ENCODE results near the gene RPL10.

The RPL10 gene

GRCh38 chrX:154426916-154427770 lies 29.0 kb downstream of the RPL10 start:
- no peak for DNase-seq (ENCODE audit: low read depth, low spot score)

GRCh38 chrX:154428176-154429171 lies 30.3 kb downstream of the RPL10 start, which contains the start of gene ATP6AP1:
TSS of gene ATP6AP1 (plus strand) at chrX:154428677. CDS start at chrX:154428693, 16 bp downstream.
- H3K27ac ChIP-seq, result peak within 1 kb of the TSS; percentile 17

More at GRCh38 chrX:154426916-154427770, 29.0 kb downstream of the RPL10 start:
- no peak overlapping the region for H3K27ac ChIP-seq

GRCh38 chrX:154429711-154430110 lies 31.5 kb downstream of the RPL10 start:
- no peak for DNase-seq (ENCODE audit: low read depth, low spot score)

More at GRCh38 chrX:154428176-154429171, 30.3 kb downstream of the RPL10 start, which contains the start of gene ATP6AP1:
- DNase-seq (ENCODE audit: low read depth, low spot score), result peak; percentile 66

DNA sequence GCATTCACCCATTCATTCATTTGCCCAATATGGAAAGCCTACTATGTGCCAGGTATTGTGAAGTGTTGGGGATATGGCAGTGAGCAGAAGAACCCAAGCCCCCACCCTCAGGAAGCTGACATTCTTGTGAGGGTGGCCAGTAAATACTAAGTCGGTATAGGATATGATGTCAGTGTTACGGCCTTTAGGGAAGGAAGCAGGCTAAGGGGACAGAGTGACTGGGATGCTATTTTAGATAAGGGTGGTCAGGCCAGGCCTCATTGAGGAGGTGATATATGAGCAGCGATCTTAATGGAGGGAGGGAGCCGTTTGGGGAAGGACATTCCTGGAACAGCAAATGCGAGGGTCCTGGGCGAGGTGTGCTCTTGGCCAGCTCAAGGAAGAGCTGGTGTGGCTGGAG lies 32.3 kb downstream of the RPL10 start:
- DNase-seq (ENCODE audit: low read depth, low spot score), result no peak
- no peak overlapping the region for H3K27ac ChIP-seq

More at GRCh38 chrX:154429711-154430110, 31.5 kb downstream of the RPL10 start:
- no peak overlapping the region for H3K27ac ChIP-seq

DNA sequence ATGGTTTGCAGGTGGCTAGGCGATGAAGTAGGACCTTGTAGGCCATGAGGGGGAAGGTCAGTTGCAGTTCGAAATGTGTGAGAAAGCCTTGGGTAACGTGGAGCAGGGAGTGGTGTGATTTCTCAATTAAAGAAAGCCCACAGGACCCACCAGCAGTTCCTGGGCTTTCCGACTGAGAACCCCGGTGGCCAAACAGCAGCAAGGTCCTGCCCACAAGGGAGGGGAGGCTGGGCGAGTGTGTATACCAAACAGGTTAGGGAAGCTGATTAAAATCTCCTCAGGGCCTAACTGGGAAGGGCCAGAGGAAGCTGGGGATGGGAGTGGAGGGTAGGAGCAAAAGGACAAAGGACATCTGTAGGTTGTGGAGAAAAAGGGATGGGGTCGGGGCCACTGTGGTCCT lies 32.7 kb downstream of the RPL10 start:
- H3K27ac ChIP-seq, result no peak overlapping the region
- no peak for DNase-seq (ENCODE audit: low read depth, low spot score)

GRCh38 chrX:154431341-154431740 lies 33.2 kb downstream of the RPL10 start:
- DNase-seq (ENCODE audit: low read depth, low spot score), result no peak
- H3K27ac ChIP-seq, result no peak overlapping the region

DNA sequence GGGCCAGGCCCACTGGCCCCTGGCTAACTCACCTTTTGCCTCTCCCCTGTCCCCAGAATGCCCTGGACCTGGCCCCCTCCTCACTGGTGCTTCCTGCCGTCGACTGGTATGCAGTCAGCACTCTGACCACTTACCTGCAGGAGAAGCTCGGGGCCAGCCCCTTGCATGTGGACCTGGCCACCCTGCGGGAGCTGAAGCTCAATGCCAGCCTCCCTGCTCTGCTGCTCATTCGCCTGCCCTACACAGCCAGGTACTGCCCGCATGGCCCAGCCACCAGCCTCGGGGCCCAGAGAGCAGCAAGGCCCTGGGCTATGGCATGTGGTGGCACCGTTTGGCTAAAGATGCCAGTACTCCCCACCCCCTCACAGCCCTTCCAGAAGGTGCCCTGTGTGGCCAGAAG lies 34.0 kb downstream of the RPL10 start:
- DNase-seq (ENCODE audit: low read depth, low spot score), result no peak

DNA sequence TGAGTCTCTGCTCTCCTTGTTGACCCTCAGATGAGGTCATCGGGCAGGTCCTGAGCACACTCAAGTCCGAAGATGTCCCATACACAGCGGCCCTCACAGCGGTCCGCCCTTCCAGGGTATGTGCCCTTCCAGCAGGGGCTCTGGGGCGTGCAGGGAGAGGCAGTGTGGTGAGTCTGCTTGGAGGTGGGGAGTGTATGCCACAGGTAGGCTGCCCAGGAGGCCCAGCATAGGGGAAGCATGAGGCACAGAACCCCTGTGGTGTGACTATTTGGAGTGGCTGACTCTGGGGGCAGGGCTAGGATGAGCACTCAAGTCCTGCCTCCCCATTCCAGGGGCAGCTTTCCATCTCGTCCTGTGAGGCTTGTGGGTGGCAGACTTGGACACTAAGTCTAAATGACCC lies 35.4 kb downstream of the RPL10 start:
- H3K27ac ChIP-seq, result no peak overlapping the region
- DNase-seq (ENCODE audit: low read depth, low spot score), result no peak

More for the DNA sequence above, 34.0 kb downstream of the RPL10 start:
- no peak overlapping the region for H3K27ac ChIP-seq

DNA sequence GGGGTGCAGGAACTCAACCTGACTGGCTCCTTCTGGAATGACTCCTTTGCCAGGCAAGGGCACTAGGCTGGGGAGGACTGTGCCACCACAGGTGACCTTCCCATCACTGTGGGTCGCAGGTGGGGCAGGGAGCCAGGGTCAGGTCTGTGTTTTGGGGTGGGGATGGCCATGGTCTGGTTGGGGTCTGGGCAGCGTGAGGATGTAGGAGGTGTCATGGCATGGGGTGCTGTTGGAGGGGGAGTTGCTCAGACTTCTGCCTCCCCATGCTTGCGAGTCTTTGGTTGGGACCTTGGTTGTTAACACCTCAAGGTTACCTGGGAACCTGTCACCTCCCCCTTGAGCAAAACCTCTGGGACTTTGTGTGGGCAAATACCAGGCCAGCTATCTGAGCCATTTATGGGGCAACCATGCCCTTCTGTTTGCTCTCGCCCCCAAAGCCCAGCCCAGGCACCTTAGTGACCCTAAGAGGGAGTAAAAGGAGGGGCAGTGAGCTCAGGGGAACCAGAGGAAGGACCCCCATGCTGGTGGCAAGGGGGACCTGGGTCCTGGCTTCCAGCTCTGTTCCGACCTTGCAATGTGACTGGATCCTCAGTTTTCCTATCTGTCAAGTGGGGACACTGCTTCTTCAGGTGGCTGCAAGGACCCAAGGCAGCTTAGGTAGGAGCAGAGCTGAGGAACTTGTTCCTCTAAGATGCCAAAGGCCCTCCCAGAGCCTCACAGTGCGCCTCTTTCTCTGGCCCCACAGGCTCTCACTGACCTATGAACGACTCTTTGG lies 36.4 kb downstream of the RPL10 start:
- DNase-seq (ENCODE audit: low read depth, low spot score), result no peak
- H3K27ac ChIP-seq, result no peak overlapping the region

DNA sequence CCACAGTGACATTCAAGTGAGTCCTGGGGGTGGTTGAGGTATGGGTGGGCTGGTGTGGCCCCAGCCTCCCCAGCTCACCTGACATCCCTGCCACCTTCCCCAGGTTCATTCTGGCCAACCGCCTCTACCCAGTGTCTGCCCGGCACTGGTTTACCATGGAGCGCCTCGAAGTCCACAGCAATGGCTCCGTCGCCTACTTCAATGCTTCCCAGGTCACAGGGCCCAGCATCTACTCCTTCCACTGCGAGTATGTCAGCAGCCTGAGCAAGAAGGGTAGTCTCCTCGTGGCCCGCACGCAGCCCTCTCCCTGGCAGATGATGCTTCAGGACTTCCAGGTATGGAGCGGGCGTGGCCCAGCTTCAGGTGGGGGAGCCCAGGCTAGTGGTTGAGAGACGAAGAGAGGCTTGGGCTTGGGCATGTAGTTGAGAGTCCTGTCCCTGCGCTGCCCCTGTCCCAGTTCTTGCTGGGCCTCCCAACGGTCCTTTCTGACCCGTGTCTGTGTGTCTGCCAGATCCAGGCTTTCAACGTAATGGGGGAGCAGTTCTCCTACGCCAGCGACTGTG lies 37.1 kb downstream of the RPL10 start:
- no peak for DNase-seq (ENCODE audit: low read depth, low spot score)
- no peak overlapping the region for H3K27ac ChIP-seq

DNA sequence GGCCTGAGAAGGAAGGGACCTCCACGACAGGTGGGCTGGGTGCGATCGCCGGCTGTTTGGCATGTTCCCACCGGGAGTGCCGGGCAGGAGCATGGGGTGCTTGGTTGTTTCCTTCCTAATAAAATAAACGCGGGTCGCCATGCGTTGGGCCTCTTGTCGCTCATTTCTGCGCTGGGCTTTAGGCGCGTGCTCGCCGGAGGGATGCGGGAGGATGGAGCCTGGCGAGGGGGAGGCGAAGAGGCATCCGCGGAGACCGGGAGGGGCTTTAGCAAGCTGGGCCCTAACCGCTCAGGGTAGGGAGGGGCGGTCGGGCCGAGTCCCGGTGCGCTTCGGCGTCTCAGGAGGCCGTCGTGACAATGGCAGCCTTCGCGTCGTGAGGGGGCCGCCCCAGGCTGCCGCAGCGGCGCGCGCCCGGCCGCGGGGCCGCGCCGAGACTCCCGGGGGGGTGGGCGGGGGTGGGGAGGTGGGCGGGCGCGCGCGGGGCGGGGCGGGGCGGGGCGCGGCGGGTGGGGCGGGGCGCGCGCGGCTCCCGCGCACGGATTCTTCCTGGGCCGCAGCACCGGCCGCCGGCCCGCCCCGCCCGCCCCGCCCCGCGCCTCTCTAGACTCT lies 38.3 kb downstream of the RPL10 start:
- peak overlapping the region; percentile 54 for H3K27ac ChIP-seq
- DNase-seq (ENCODE audit: low read depth, low spot score), result no peak

DNA sequence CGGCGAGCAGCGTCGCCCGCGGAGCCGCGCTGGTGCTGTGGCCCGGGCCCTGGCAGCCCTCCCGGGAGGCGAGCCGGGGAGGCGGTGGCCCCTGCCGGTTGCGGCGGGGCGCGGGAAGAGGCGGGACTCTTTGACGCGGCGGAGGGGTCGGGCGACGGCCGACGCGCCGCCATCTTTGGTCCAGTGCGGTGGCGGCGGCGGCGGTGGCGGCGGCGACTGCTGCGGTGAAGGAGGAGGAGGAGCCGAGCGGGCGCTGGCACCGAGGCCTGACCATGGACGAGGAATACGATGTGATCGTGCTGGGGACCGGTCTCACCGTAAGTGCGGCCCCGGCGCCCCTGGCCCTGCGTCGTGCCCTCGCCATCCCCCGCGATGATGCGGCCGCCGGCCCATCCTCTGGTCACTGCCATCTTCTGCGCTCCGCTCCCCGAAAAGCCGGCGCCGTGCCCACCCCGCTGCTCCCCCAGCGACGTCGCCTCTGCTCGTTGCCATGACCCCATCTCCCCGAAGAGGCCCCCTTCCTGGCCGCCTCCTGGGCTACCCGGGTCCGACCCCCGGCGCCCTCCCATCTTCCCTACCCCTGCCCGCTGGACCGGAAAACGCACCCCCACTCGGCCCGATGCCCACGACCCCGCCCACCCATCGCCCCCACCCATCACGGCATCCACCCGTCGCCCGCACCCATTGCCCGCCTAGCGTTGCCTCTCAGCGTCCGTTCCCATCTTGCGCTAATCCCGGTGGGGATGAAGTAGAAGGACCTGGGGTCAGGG lies 39.0 kb downstream of the RPL10 start, which contains the start of gene GDI1:
GDI1 (plus strand) TSS at position 172 of the 770 bp plus-strand sequence; CDS start at position 273, 101 bp downstream.
- no peak for DNase-seq (ENCODE audit: low read depth, low spot score)
- peak within 1 kb of the TSS; percentile 54 for H3K27ac ChIP-seq

DNA sequence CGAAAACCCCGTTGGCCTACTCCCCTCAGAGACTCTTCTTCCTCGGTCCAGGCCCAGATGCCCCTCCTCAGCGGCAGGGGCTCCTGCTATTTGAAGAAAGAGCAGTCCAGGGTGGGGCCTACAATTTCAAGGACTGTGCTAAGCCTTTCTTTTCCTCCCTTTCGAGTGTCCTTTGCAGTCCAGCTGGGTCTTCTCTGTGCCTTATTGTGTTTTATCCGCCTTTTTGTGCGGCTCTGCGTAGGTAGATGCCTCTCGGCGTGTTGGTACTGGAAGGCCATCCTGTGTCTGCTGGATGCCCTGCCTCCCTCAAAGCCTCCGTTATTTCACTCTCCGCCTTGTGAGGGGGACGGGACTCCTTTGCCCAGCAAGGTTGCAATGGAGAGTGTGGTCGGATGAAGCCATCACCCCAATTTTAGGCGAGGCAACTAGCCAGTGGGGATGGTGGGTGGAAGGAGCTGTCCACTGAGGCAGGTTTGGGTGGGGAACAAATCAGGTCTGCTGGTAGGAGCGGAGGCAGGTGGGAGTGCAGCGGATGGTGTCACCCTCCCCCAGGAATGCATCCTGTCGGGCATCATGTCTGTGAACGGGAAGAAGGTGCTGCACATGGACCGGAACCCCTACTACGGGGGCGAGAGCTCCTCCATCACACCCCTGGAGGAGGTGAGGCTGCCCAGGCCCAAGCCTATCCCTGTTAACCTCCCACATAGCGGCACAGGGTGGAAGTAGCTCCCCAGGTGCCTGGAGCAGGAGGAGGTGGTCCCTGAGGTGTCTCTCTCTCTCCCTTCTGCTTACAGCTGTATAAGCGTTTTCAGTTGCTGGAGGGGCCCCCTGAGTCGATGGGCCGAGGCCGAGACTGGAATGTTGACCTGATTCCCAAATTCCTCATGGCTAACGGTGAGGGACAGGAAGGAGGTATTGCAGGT lies 40.1 kb downstream of the RPL10 start:
- no peak for DNase-seq (ENCODE audit: low read depth, low spot score)
- H3K27ac ChIP-seq, result no peak overlapping the region

DNA sequence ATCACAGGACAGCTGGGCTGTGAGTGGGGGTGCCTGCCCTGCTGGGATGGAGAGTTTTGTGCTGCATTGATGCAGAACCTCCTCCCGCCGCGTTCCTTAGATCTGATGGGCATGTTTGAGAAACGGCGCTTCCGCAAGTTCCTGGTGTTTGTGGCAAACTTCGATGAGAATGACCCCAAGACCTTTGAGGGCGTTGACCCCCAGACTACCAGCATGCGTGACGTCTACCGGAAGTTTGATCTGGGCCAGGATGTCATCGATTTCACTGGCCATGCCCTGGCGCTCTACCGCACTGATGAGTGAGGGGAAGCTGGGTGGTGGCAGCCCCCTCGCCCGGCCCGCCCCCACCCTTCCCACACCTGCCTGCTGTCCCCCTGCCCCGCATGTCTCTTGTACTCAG lies 41.7 kb downstream of the RPL10 start:
- no peak for DNase-seq (ENCODE audit: low read depth, low spot score)

GRCh38 chrX:154440623-154441357 lies 42.6 kb downstream of the RPL10 start:
- H3K27ac ChIP-seq, result no peak overlapping the region
- no peak for DNase-seq (ENCODE audit: low read depth, low spot score)

More for the DNA sequence above, 41.7 kb downstream of the RPL10 start:
- H3K27ac ChIP-seq, result no peak overlapping the region

DNA sequence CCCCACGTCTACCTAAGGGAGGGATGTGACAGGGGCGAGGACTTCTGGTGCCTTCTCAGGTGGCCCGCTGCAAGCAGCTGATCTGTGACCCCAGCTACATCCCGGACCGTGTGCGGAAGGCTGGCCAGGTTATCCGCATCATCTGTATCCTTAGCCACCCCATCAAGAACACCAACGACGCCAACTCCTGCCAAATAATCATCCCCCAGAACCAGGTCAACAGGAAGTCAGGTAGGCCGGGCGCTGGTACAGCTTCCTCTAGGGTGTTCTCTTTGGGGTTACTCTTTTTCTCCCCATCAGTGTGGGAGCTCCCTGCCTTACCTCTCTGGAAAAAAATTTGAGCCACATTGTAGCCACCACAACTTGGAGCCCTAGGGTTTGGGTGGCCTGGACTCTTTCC lies 43.4 kb downstream of the RPL10 start:
- no peak for DNase-seq (ENCODE audit: low read depth, low spot score)
- H3K27ac ChIP-seq, result no peak overlapping the region

Data from epithelial cell of prostate (primary cell).